ENCODE measurements around the gene NAA15.
"Not testable (repeated sequence)": the region's sequence is repeated elsewhere in the genome, so short reads cannot be mapped to it uniquely, and the experiment has no call there.

NAA15 gene

GRCh38 chr4:139457318-139457717, 156.0 kb downstream of the NAA15 start:
- no peak for TF ChIP-seq POLR2A (IDR thresholded peaks at IDR 0.05; ENCODE audit: low read length)
- no peak for TF ChIP-seq GATA1 (IDR thresholded peaks at IDR 0.05; ENCODE audit: low read depth, low read length)
- no peak for DNase-seq

- no peak for DNase-seq
Observed at GRCh38 chr4:139458543-139458942, 157.2 kb downstream of the NAA15 start.

DNA sequence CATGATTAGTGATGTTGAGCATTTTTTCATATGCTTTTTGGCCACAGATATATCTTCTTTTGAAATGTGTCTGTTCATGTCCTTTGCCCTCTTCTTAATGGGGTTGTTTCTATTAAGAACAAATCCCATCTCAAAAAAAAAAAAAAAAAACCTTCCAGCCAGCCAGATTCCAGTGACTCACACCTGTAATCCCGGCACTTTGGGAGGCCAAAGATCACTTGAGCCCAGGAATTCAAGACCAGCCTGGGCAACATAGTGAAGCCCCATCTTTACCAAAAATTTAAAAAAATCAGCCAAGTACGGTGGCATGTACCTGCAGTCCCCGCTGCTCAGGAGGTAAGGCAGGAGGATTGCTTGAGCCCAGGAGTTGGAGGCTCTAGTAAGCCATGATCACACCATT, 157.7 kb downstream of the NAA15 start:
- DNase-seq, result no peak
- TF ChIP-seq GATA1 (IDR thresholded peaks at IDR 0.05; ENCODE audit: low read depth, low read length), result no peak
- no peak for TF ChIP-seq POLR2A (IDR thresholded peaks at IDR 0.05; ENCODE audit: low read length)

More at GRCh38 chr4:139458543-139458942, 157.2 kb downstream of the NAA15 start:
- TF ChIP-seq GATA1 (IDR thresholded peaks at IDR 0.05; ENCODE audit: low read depth, low read length) (no peak), POLR2A (IDR thresholded peaks at IDR 0.05; ENCODE audit: low read length) (no peak)

GRCh38 chr4:139460565-139460964, 159.3 kb downstream of the NAA15 start:
- DNase-seq, result no peak
- no peak for TF ChIP-seq POLR2A (IDR thresholded peaks at IDR 0.05; ENCODE audit: low read length)
- TF ChIP-seq GATA1 (IDR thresholded peaks at IDR 0.05; ENCODE audit: low read depth, low read length), result no peak

DNA sequence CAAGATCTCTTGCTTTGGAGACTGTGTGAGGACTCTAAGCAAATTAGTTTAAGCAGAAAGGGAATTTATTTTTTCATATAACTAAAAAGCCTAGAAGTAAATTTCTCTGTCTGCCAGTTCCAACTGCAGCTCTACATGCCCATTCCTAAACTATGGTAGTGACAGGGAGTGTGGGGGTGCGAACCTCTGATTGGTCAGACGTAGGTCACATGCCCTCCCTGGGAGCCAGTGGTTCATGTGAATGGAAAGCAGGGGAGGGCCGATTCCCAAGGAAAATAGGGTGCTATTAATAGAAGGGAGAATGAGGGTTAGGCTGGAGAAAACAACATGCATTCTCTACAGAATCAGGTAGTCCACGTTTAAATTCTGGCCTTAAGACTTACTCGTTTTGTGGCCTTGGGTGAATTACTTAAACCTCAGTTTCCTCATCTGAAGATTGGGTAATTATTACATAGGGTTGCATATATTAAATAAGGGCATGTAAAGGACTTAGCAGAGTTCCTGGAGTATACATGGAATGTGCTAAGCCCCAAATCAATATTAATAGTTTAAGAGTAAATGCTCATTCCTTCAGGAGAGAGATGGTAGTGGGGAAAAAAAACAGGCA, 159.8 kb downstream of the NAA15 start:
- TF ChIP-seq GATA1 (IDR thresholded peaks at IDR 0.05; ENCODE audit: low read depth, low read length), result no peak
- no peak for DNase-seq

DNA sequence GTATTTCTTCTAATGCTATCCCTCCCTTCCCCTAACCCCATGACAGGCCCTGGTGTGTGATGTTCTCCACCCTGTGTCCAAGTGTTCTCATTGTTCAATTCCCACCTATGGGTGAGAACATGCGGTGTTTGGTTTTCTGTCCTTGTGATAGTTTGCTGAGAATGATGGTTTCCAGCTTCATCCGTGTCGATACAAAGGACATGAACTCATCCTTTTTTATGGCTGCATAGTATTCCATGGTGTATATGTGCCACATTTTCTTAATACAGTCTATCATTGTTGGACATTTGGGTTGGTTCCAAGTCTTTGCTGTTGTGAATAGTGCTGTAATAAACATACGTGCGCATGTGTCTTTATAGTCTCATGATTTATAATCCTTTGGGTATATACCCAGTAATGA, 163.2 kb downstream of the NAA15 start:
- not testable (repeated sequence) for DNase-seq

- no peak for TF ChIP-seq POLR2A (IDR thresholded peaks at IDR 0.05; ENCODE audit: low read length)
- DNase-seq, result no peak
Observed at GRCh38 chr4:139465922-139466321, 164.6 kb downstream of the NAA15 start.

GRCh38 chr4:139468756-139469155, 167.5 kb downstream of the NAA15 start:
- DNase-seq, result not testable (repeated sequence)

- DNase-seq, result no peak
- TF ChIP-seq GATA1 (IDR thresholded peaks at IDR 0.05; ENCODE audit: low read depth, low read length) (no peak), POLR2A (IDR thresholded peaks at IDR 0.05; ENCODE audit: low read length) (no peak)
Observed at GRCh38 chr4:139469216-139469615, 167.9 kb downstream of the NAA15 start.

All from erythroblast (primary cell).